GM19324 (cell line): Measurements from ENCODE around the gene KLF1.
A peak's percentile ranks its signal among the peaks of the same experiment; 100 is the strongest.
"Not testable (repeated sequence)": the region's sequence is repeated elsewhere in the genome, so short reads cannot be mapped to it uniquely, and the experiment has no call there.

Experiments used
- ATAC-seq: cut with Tn5 transposase; IDR thresholded peaks from one replicate; pipeline ENCODE4 v1.9.1; 2021; ENCODE audit warnings: mild to moderate bottlenecking, moderate library complexity; ENCODE audit not compliant: unreplicated experiment, low FRiP score

The KLF1 gene

GRCh38 chr19:12891553-12892021 lies 4.6 kb upstream of the KLF1 start:
- no peak for ATAC-seq

GRCh38 chr19:12890787-12891552 lies 4.0 kb upstream of the KLF1 start, which contains the start of gene GCDH:
TSS of gene GCDH (plus strand) at chr19:12891160. CDS start at chr19:12891305, 145 bp downstream.
- peak; percentile 91 for ATAC-seq

- not testable (repeated sequence) for ATAC-seq
These were observed 3.3 kb upstream of the KLF1 start for GRCh38 chr19:12890299-12890786.

- no peak for ATAC-seq
These were observed 1.1 kb upstream of the KLF1 start for GRCh38 chr19:12888006-12888603.

GRCh38 chr19:12886651-12886968 lies 391 bp downstream of the KLF1 start:
- ATAC-seq = no peak

GRCh38 chr19:12885749-12886650 lies 1.0 kb downstream of the KLF1 start:
- no peak for ATAC-seq

GRCh38 chr19:12884926-12885748 lies 1.9 kb downstream of the KLF1 start:
- peak; percentile 30 for ATAC-seq

GRCh38 chr19:12884627-12884925 lies 2.4 kb downstream of the KLF1 start:
- ATAC-seq = no peak

GRCh38 chr19:12884202-12884601 lies 2.8 kb downstream of the KLF1 start:
- ATAC-seq = no peak

- no peak for ATAC-seq
These were observed 4.4 kb downstream of the KLF1 start for GRCh38 chr19:12882589-12882988.

- peak; percentile 80 for ATAC-seq
These were observed 5.7 kb downstream of the KLF1 start, which contains the start of gene DNASE2 for GRCh38 chr19:12881172-12881808. TSS of gene DNASE2 (minus strand) at chr19:12881449. CDS start at chr19:12881375, 74 bp downstream.

- no peak for ATAC-seq
These were observed 6.3 kb downstream of the KLF1 start for GRCh38 chr19:12880551-12881171.

- no peak for ATAC-seq
These were observed 11.9 kb downstream of the KLF1 start for GRCh38 chr19:12875086-12875485.

- no peak for ATAC-seq
These were observed 12.9 kb downstream of the KLF1 start for GRCh38 chr19:12873891-12874745.

- no peak for ATAC-seq
These were observed 13.8 kb downstream of the KLF1 start for GRCh38 chr19:12872941-12873890.

- ATAC-seq = no peak
These were observed 14.7 kb downstream of the KLF1 start for GRCh38 chr19:12872255-12872654.

- no peak for ATAC-seq
These were observed 15.3 kb downstream of the KLF1 start for GRCh38 chr19:12871681-12872080.
